GM18861 (cell line): ENCODE results near the gene NEDD4.
"Not testable (repeated sequence)": the region's sequence is repeated elsewhere in the genome, so short reads cannot be mapped to it uniquely, and the experiment has no call there.

ENCODE experiments used
- ATAC-seq: cut with Tn5 transposase; IDR thresholded peaks from one replicate; pipeline ENCODE4 v1.9.1; 2021; ENCODE audit not compliant: unreplicated experiment

NEDD4 gene

GRCh38 chr15:55785593-55785992 is 207.8 kb downstream of the NEDD4 start:
- ATAC-seq = not testable (repeated sequence)

DNA sequence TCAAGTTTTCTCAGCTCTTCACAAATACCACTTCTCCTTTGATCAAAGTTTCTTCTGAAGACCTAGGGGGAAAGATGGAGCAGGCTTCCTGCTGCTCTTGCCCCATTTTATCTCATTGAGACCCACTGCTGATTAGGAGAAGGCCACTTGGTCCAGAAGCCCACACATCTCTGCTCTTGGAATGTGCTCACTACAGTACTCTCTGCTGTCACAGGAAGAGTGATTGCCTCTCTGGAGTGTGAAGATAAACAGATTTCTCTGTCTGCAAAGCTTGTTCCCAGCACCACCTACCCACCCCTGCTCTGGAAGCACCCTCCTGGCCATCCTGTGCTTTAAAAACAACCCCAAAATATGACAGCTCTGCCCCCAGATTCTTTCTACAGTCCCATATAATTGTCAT is 209.1 kb downstream of the NEDD4 start:
- no peak for ATAC-seq

GRCh38 chr15:55782901-55783300 is 210.5 kb downstream of the NEDD4 start:
- ATAC-seq = no peak

GRCh38 chr15:55780292-55780691 is 213.1 kb downstream of the NEDD4 start:
- no peak for ATAC-seq

GRCh38 chr15:55778932-55779331 is 214.5 kb downstream of the NEDD4 start:
- ATAC-seq = no peak
